ENCODE data around the gene SPEM2.

GRCh38 chr17:7432296-7432695 lies 6.9 kb downstream of the SPEM2 start:
- TF ChIP-seq GATA2 (IDR thresholded peaks at IDR 0.05; ENCODE audit: low read depth, low read length) (no peak), GATA3 (IDR thresholded peaks at IDR 0.05; ENCODE audit: low read depth, low read length) (no peak)
